Upper lobe of right lung (tissue), 1 donor: Measurements from ENCODE around the gene PCBD2. TPM values are rescaled to one million over a fixed set of nuclear protein-coding genes. Genes with fewer than 3 reads are reported as not detected.

Experiments
- ATAC-seq: fragments of 200-7000 bp; cut with Tn5 transposase; one replicate; pipeline ENCODE4 v1.9.1; 2020; ENCODE audit warnings: mild to moderate bottlenecking, moderate library complexity
- DNase-seq: peaks from one replicate; pipeline ENCODE4 v3.0.0-alpha.2; 2020
- H3K27ac ChIP-seq: fragments of 200-600 bp; one replicate; pipeline ENCODE4 v1.8.0; 2022
- H3K27me3 ChIP-seq: fragments of 200-600 bp; one replicate; pipeline ENCODE4 v1.8.0; 2022; ENCODE audit warnings: mild to moderate bottlenecking
- H3K36me3 ChIP-seq: fragments of 200-600 bp; one replicate; pipeline ENCODE4 v1.8.0; 2022
- H3K4me1 ChIP-seq: fragments of 200-600 bp; one replicate; pipeline ENCODE4 v1.8.0; 2022
- H3K4me3 ChIP-seq: fragments of 200-600 bp; one replicate; pipeline ENCODE4 v1.8.0; 2022; ENCODE audit warnings: mild to moderate bottlenecking
- H3K9me3 ChIP-seq: fragments of 200-600 bp; one replicate; pipeline ENCODE4 v1.8.0; 2022
- CTCF ChIP-seq: fragments of 200-600 bp; IDR thresholded peaks from one replicate; pipeline ENCODE4 v1.8.0; 2022; ENCODE audit warnings: antibody characterized with exemption
- intact Hi-C: fragments of 100-400 bp; cut with DNase I; formaldehyde crosslinking; loops from one replicate; pipeline ENCODE4 v1.11.0; 2022
- total RNA-seq: library from RNA; stranded (reverse); fragmentation: NEBNext Ultra II Directional; extraction: Animal tissue kit (Norgen Biotek cat#: 25700); gene quantifications from one replicate; pipeline ENCODE4 v1.2.1, GENCODE V29; 2021
- donor health status: DM: no; HTN: yes; CAD: no; lungs with severe emphysema.

Gene PCBD2
- total RNA-seq, 1 donor from 2014 or later = 11.2 TPM

GRCh38 chr5:134911285-134912206 lies 6.6 kb downstream of the PCBD2 start:
- no peaks in the 10 kb centered on the region for H3K4me1 ChIP-seq
- H3K36me3 ChIP-seq = peaks cover 41% of the 10 kb centered on the region
- ATAC-seq = no peak
- intact Hi-C loops = no loop called here
- TF ChIP-seq CTCF = no peak
- H3K4me3 ChIP-seq = no peak overlapping the region
- H3K27me3 ChIP-seq = no peaks in the 10 kb centered on the region
- no peak for DNase-seq
- no peaks in the 10 kb centered on the region for H3K9me3 ChIP-seq
- H3K27ac ChIP-seq = no peak overlapping the region

- Histone ChIP-seq H3K9me3 (no peaks in the 10 kb centered on the region), H3K36me3 (peaks cover 45% of the 10 kb centered on the region), H3K4me3 (no peak overlapping the region), H3K4me1 (no peaks in the 10 kb centered on the region), H3K27ac (no peak overlapping the region), H3K27me3 (no peaks in the 10 kb centered on the region)
- intact Hi-C loops = no loop called here
- no peak for TF ChIP-seq CTCF
- no peak for ATAC-seq
- no peak for DNase-seq
These were observed 8.3 kb downstream of the PCBD2 start for GRCh38 chr5:134913254-134913653.

- intact Hi-C loops = no loop called here
- DNase-seq (no peak), ATAC-seq (no peak)
- Histone ChIP-seq H3K27ac (no peak overlapping the region), H3K36me3 (peaks cover 45% of the 10 kb centered on the region), H3K9me3 (no peaks in the 10 kb centered on the region), H3K27me3 (no peaks in the 10 kb centered on the region), H3K4me1 (no peaks in the 10 kb centered on the region), H3K4me3 (no peak overlapping the region)
- no peak for TF ChIP-seq CTCF
These were observed 8.9 kb downstream of the PCBD2 start for GRCh38 chr5:134913795-134914194.

GRCh38 chr5:134917070-134917815 lies 12.3 kb downstream of the PCBD2 start:
- Histone ChIP-seq H3K27ac (no peak overlapping the region), H3K4me3 (no peak overlapping the region), H3K4me1 (peaks cover 4% of the 10 kb centered on the region), H3K36me3 (peaks cover 39% of the 10 kb centered on the region), H3K9me3 (no peaks in the 10 kb centered on the region), H3K27me3 (no peaks in the 10 kb centered on the region)
- no peak for TF ChIP-seq CTCF
- intact Hi-C loops = no loop called here
- DNase-seq (no peak), ATAC-seq (no peak)

- no peaks in the 10 kb centered on the region for H3K27me3 ChIP-seq
- no peaks in the 10 kb centered on the region for H3K9me3 ChIP-seq
- no peak for DNase-seq
- no peak overlapping the region for H3K4me3 ChIP-seq
- peaks cover 29% of the 10 kb centered on the region for H3K36me3 ChIP-seq
- ATAC-seq = no peak
- H3K4me1 ChIP-seq = peaks cover 4% of the 10 kb centered on the region
- H3K27ac ChIP-seq = no peak overlapping the region
- no peak for TF ChIP-seq CTCF
- intact Hi-C loops = no loop called here
These were observed 13.9 kb downstream of the PCBD2 start for GRCh38 chr5:134918861-134919260.
